Measurements from ENCODE around the gene SNX25. TPM values are rescaled to one million over a fixed set of nuclear protein-coding genes. Genes with fewer than 3 reads are reported as not detected.

SNX25 gene
- total RNA-seq, 1 experiment from 2014 or later: 17.7 TPM

- H3K36me3 ChIP-seq: peaks cover 3% of the 10 kb centered on the region; the same call in 1 of the 2 replicates
- no peaks in the 10 kb centered on the region for H3K4me1 ChIP-seq
- no peaks in the 10 kb centered on the region for H3K9me3 ChIP-seq (replicated peaks)
- no peak for DNase-seq
- H3K27ac ChIP-seq: no peak overlapping the region
- no peak overlapping the region for H3K4me3 ChIP-seq
- no peaks in the 10 kb centered on the region for H3K27me3 ChIP-seq
Measured at GRCh38 chr4:185404031-185404430, 194.6 kb downstream of the SNX25 start.

- H3K9me3 ChIP-seq (replicated peaks): no peaks in the 10 kb centered on the region
- H3K36me3 ChIP-seq: peaks cover 3% of the 10 kb centered on the region; the same call in 1 of the 2 replicates
- no peak overlapping the region for H3K27ac ChIP-seq
- H3K27me3 ChIP-seq: no peaks in the 10 kb centered on the region
- no peak for DNase-seq
- no peak overlapping the region for H3K4me3 ChIP-seq
- H3K4me1 ChIP-seq: no peaks in the 10 kb centered on the region
Measured at GRCh38 chr4:185405296-185405999, 196.1 kb downstream of the SNX25 start.

- Histone ChIP-seq H3K27ac (no peak overlapping the region), H3K4me1 (no peaks in the 10 kb centered on the region), H3K36me3 (no peaks in the 10 kb centered on the region), H3K9me3 (replicated peaks) (no peaks in the 10 kb centered on the region), H3K27me3 (no peaks in the 10 kb centered on the region), H3K4me3 (no peak overlapping the region)
- DNase-seq: no peak
Measured at GRCh38 chr4:185408432-185408831, 199.0 kb downstream of the SNX25 start.

- Histone ChIP-seq H3K36me3 (no peaks in the 10 kb centered on the region; the same call in 1 of the 2 replicates), H3K27ac (no peak overlapping the region), H3K4me1 (no peaks in the 10 kb centered on the region), H3K9me3 (replicated peaks) (no peaks in the 10 kb centered on the region), H3K27me3 (no peaks in the 10 kb centered on the region), H3K4me3 (no peak overlapping the region)
- DNase-seq: no peak
Measured at GRCh38 chr4:185411849-185412248, 202.5 kb downstream of the SNX25 start.

GRCh38 chr4:185412412-185412811 is 203.0 kb downstream of the SNX25 start:
- no peak overlapping the region for H3K4me3 ChIP-seq
- no peaks in the 10 kb centered on the region for H3K4me1 ChIP-seq
- H3K27ac ChIP-seq: no peak overlapping the region
- H3K27me3 ChIP-seq: no peaks in the 10 kb centered on the region
- DNase-seq: no peak
- H3K9me3 ChIP-seq (replicated peaks): no peaks in the 10 kb centered on the region
- H3K36me3 ChIP-seq: no peaks in the 10 kb centered on the region; the same call in 1 of the 2 replicates

Other genes with a start within 250 kb of the SNX25 start
- gene HELT, start 191.1 kb upstream of the SNX25 start, total RNA-seq (2014; rRNA removed; shearing (Covaris generic)): not detected in 2 replicates
- gene SLC25A4, start 66.3 kb upstream of the SNX25 start, total RNA-seq (2014; rRNA removed; shearing (Covaris generic)): 11.0 and 16.0 TPM in 2 replicates
- 18.2 and 19.7 TPM in 2 replicates for gene CFAP97, start 5.6 kb upstream of the SNX25 start, total RNA-seq (2014; rRNA removed; shearing (Covaris generic))
- 0.16 and 0.56 TPM in 2 replicates for gene LRP2BP, start 186.3 kb downstream of the SNX25 start, total RNA-seq (2014; rRNA removed; shearing (Covaris generic))
- gene ANKRD37, start 187.2 kb downstream of the SNX25 start, total RNA-seq (2014; rRNA removed; shearing (Covaris generic)): 4.1 and 4.3 TPM in 2 replicates
- 21.3 and 22.8 TPM in 2 replicates for gene UFSP2, start 216.4 kb downstream of the SNX25 start, total RNA-seq (2014; rRNA removed; shearing (Covaris generic))

All from SJCRH30 (cell line).